SK-N-SH (cell line): ENCODE data around the gene TYW1. TPM values are rescaled to one million over a fixed set of nuclear protein-coding genes. Genes with fewer than 3 reads are reported as not detected.
"Not testable (repeated sequence)": the region's sequence is repeated elsewhere in the genome, so short reads cannot be mapped to it uniquely, and the experiment has no call there.

ENCODE experiments used
- CTCF ChIA-PET: fragments of 300-600, 350-600 bp; formaldehyde crosslinking; extraction: SDS; loops from one replicate; lab custom pipeline; 2021; lab: Yijun Ruan, JAX
- POLR2A ChIA-PET: fragments of 350-600 bp; sonication (Branson Sonifier 250); formaldehyde crosslinking; extraction: SDS; loops from one replicate; lab custom pipeline; 2020; ENCODE audit warnings: antibody characterized with exemption, inconsistent platforms; lab: Yijun Ruan, JAX
- DNase-seq: peaks from one replicate; pipeline ENCODE4 v3.0.0; 2012
- H2AFZ ChIP-seq: fragments of 200-600 bp; sonication (generic); 2 replicates; pipeline ENCODE4 v1.8.1; 2016; ENCODE audit warnings: antibody characterized with exemption, mild to moderate bottlenecking, low read depth
- H3F3A ChIP-seq: fragments of 200-600 bp; sonication (generic); replicated peaks from 2 replicates; pipeline ENCODE3; 2016; ENCODE audit warnings: antibody characterized with exemption, mild to moderate bottlenecking; ENCODE audit not compliant: insufficient read depth
- H3K27ac ChIP-seq, 2 experiments: fragments of 200-500 bp in 1 of 2; fragments of 200-600 bp in 1 of 2; sonication (Bioruptor generic) in 1 of 2; sonication (generic), shearing (Covaris generic) in 1 of 2; 2 replicates each; pipeline versions ENCODE4 v1.5.1 to v1.6.1; 2014 to 2016; ENCODE audit warnings: low read depth in 2 of 2, inconsistent platforms in 1 of 2, low read length in 1 of 2, mild to moderate bottlenecking in 1 of 2, mixed read lengths in 1 of 2
- H3K27me3 ChIP-seq: fragments of 200-600 bp; sonication (generic), shearing (Covaris generic); 2 replicates; pipeline ENCODE4 v1.6.1; 2016; ENCODE audit warnings: mixed run types; ENCODE audit not compliant: insufficient read depth
- H3K36me3 ChIP-seq, 2 experiments: fragments of 200-500 bp in 1 of 2; fragments of 200-600 bp in 1 of 2; sonication (Bioruptor generic) in 1 of 2; sonication (generic) in 1 of 2; replicated peaks in 1 of 2; 2 replicates each; pipeline versions ENCODE3 to v1.5.1; 2014 to 2016; ENCODE audit warnings: low read length in 1 of 2, mild to moderate bottlenecking in 1 of 2; ENCODE audit not compliant: insufficient read depth in 2 of 2, control insufficient read depth in 1 of 2
- H3K4me1 ChIP-seq, 2 experiments: fragments of 200-500 bp in 1 of 2; fragments of 200-600 bp in 1 of 2; sonication (Bioruptor generic) in 1 of 2; sonication (generic), shearing (Covaris generic) in 1 of 2; 2 replicates each; pipeline versions ENCODE4 v1.5.1 to v1.6.1; 2014 to 2016; ENCODE audit warnings: low read depth in 1 of 2, low read length in 1 of 2, mixed run types in 1 of 2; ENCODE audit not compliant: insufficient read depth in 2 of 2, control insufficient read depth in 1 of 2
- H3K4me2 ChIP-seq: fragments of 200-600 bp; sonication (generic), shearing (Covaris generic); 2 replicates; pipeline ENCODE4 v1.6.1; 2017; ENCODE audit warnings: mixed run types
- H3K4me3 ChIP-seq, 2 experiments: fragments of 200-500 bp in 1 of 2; fragments of 200-600 bp in 1 of 2; sonication (Bioruptor generic) in 1 of 2; sonication (generic), shearing (Covaris generic) in 1 of 2; 2 replicates each; pipeline versions ENCODE4 v1.5.1 to v1.8.1; 2014 to 2016; ENCODE audit warnings: low read depth in 2 of 2, inconsistent platforms in 1 of 2, low read length in 1 of 2, mild to moderate bottlenecking in 1 of 2, mixed read lengths in 1 of 2, moderate library complexity in 1 of 2
- H3K79me2 ChIP-seq: fragments of 200-600 bp; sonication (generic); 2 replicates; pipeline ENCODE4 v1.8.1; 2017; ENCODE audit warnings: mild to moderate bottlenecking; ENCODE audit not compliant: insufficient read depth
- H3K9ac ChIP-seq: fragments of 200-600 bp; sonication (generic); 2 replicates; pipeline ENCODE4 v1.6.1; 2017; ENCODE audit warnings: mixed run types
- H3K9me2 ChIP-seq: fragments of 200-600 bp; sonication (generic); 2 replicates; pipeline ENCODE4 v1.6.1; 2017; ENCODE audit warnings: mixed run types
- H3K9me3 ChIP-seq: fragments of 200-600 bp; sonication (generic); 2 replicates; pipeline ENCODE4 v1.6.1; 2017; ENCODE audit warnings: mixed run types, mild to moderate bottlenecking, moderate library complexity
- H4K20me1 ChIP-seq: fragments of 200-600 bp; sonication (generic); 2 replicates; pipeline ENCODE4 v1.6.1; 2017; ENCODE audit warnings: mild to moderate bottlenecking, mixed run types; ENCODE audit not compliant: insufficient read depth
- FOSL2 ChIP-seq: IDR thresholded peaks from 2 replicates; pipeline ENCODE4 v1.4.0; 2012; ENCODE audit warnings: low read depth, mild to moderate bottlenecking, moderate library complexity, borderline replicate concordance
- JUND ChIP-seq: IDR thresholded peaks from 2 replicates; pipeline ENCODE4 v1.4.0; 2012
- WGBS: methylation state at CpG from one replicate; pipeline ENCODE4 v1.1.6; 2017; ENCODE audit warnings: low lambda C conversion rate; 5-methylcytosine and 5-hydroxymethylcytosine counted together
- polyA plus RNA-seq, 3 experiments: library from polyadenylated mRNA; depleted of rRNA; stranded (reverse); fragments of >200 nt; gene quantifications; 2 replicates each; pipeline ENCODE4 v1.2.3, GENCODE V29; 2012

TYW1 gene
- polyA plus RNA-seq, 1 of the 3 experiments (the other 2 are of a cell fraction), result 15.0 TPM

DNA sequence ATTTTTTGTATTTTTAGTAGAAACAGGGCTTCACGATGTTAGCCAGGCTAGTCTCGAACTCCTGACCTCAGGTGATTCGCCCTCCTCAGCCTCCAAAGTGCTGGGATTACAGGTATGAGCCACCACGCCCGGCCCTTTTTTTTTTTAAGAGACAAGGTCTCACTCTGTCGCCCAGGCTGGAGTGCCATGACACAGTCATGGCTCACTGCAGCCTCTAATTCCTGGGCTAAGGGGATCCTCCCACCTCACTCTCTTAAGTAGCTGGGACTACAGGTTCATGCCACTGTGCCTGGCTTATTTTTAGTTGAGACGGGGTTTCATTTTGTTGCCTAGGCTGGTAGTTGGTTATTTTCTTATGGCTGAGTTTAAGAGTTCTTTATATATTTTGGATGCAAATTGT, 216.4 kb downstream of the TYW1 start:
- H4K20me1 ChIP-seq, H3K9me3 ChIP-seq, H3K4me1 ChIP-seq, H3K9ac ChIP-seq, H2AFZ ChIP-seq, H3K9me2 ChIP-seq, H3F3A ChIP-seq, DNase-seq, H3K27ac ChIP-seq, H3K4me3 ChIP-seq, H3K27me3 ChIP-seq, H3K4me2 ChIP-seq, POLR2A ChIA-PET, H3K79me2 ChIP-seq, CTCF ChIA-PET: not testable (repeated sequence)
- peaks cover 0 to 18% of the 10 kb centered on the region in 2 experiments for H3K36me3 ChIP-seq
- 93% methylated on average over 7 of the region's 7 CpGs for WGBS

DNA sequence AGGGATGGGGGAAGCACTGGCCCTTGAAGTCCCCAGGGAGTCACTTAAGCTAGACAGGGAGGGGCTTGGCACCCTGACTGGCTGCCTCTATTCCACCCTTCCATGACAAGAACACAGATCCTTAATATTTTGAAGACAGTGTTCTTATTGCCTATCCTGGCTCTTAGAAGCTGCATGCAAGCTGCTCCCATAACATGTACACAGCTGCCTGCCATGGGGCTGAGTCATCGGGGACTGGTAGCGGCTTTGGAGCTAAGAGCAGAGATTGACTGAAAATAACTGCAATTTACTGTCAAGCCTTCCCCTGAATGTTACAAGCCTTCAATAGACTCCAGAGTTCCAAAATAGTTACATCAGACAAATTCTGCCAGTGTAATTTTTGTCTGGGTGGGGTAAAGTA, 226.9 kb downstream of the TYW1 start:
- H3K4me2 ChIP-seq, H3K4me1 ChIP-seq: not testable (repeated sequence)
- WGBS, result 69% methylated on average over 2 of the region's 2 CpGs

DNA sequence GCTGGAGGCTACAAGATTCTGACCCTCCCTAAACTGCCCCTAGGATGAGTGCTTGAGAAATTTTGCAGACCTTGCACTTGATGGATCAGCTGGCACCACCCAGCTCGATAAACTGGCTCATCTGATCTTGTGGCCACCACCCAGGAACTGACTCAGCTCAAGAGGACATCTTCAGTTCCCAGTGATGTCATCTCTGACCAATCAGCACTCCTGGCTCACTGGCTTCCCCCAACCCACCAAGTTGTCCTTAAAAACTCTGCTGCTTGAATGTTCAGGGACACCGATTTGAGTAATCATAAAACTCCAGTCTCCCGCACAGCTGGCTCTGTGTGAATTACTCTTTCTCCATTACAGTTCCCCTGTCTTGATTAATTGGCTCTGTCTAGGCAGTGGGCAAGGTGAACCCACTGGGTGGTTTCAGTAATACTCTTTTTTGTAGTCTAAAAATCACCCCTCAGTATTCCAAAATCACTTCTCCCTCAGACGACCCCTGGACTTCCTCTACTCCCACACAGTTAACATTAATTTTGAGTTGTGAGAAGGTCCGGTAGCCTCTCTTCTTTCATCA, 229.8 kb downstream of the TYW1 start:
- H3K4me3 ChIP-seq, H4K20me1 ChIP-seq, CTCF ChIA-PET, H3F3A ChIP-seq, H3K79me2 ChIP-seq, H3K9me3 ChIP-seq, DNase-seq, POLR2A ChIA-PET, H3K9ac ChIP-seq, H3K4me1 ChIP-seq, H2AFZ ChIP-seq, H3K9me2 ChIP-seq, H3K27me3 ChIP-seq: not testable (repeated sequence)
- 70% methylated on average over 5 of the region's 5 CpGs for WGBS
- peak overlapping the region in 1 of 2 experiments; percentile 33; a peak in 1 of 4 replicates for H3K27ac ChIP-seq
- peaks cover 0 to 24% of the 10 kb centered on the region in 2 experiments for H3K36me3 ChIP-seq
- 0 out of 2 replicates have a peak overlapping the region, but pooled peaks have one; percentile 16 for H3K4me2 ChIP-seq

More for the DNA sequence above, 226.9 kb downstream of the TYW1 start:
- H3K9me3 ChIP-seq, CTCF ChIA-PET, H3K27me3 ChIP-seq, H3F3A ChIP-seq, POLR2A ChIA-PET, H2AFZ ChIP-seq, H3K27ac ChIP-seq, H3K9ac ChIP-seq, H4K20me1 ChIP-seq, H3K79me2 ChIP-seq, H3K9me2 ChIP-seq, DNase-seq, H3K4me3 ChIP-seq: not testable (repeated sequence)
- H3K36me3 ChIP-seq, result peaks cover 0 to 24% of the 10 kb centered on the region in 2 experiments
- peak; percentile 61; the same call in 1 of the 2 replicates for TF ChIP-seq FOSL2
- TF ChIP-seq JUND, result peak; percentile 59

DNA sequence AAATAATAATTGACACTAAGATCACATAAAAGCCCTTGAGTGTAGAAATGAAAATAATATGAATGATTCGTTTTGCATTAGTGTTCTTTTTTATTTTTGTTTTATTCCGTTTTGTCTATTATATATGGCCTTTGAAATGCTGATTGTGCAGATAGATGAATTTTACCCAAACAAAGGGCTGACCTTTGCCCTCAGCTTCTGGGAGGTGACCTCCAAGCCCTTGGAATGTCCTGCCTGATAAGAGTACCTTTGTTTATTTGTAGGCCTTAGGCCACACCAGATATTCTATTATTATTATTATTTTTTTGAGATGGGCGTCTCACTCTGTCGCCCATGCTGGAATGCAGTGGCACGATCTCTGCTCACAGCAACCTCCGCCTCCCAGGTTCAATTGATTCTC, 230.3 kb downstream of the TYW1 start:
- H3K9me3 ChIP-seq, CTCF ChIA-PET, DNase-seq, H4K20me1 ChIP-seq, H3F3A ChIP-seq, H3K9me2 ChIP-seq, H3K9ac ChIP-seq, H3K4me3 ChIP-seq, H2AFZ ChIP-seq, H3K79me2 ChIP-seq, H3K27me3 ChIP-seq, H3K4me1 ChIP-seq, H3K4me2 ChIP-seq, POLR2A ChIA-PET: not testable (repeated sequence)
- WGBS, result 91% methylated on average over 6 of the region's 6 CpGs
- Histone ChIP-seq H3K36me3 (peaks cover 0 to 18% of the 10 kb centered on the region in 2 experiments), H3K27ac (peak overlapping the region in 1 of 2 experiments; percentile 33; a peak in 1 of 4 replicates)

DNA sequence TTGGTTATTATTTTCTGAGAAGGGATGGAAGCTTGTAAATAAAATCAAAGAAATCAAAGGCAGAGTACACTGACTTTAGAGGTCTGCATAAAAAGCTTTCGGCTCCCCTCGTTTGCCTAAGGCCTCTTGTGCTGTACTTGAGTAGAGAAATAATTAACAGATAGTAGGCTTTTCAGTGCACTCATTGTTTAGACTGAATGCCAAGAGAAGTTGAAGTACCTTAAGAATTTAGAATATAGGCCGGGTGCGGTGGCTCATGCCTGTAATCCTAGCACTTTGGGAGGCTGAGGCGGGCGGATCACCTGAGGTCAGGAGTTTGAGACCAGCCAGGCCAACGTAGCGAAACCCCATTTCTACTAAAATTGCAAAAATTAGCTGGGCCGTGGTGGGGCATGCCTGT, 232.4 kb downstream of the TYW1 start:
- not testable (repeated sequence) for H4K20me1 ChIP-seq

DNA sequence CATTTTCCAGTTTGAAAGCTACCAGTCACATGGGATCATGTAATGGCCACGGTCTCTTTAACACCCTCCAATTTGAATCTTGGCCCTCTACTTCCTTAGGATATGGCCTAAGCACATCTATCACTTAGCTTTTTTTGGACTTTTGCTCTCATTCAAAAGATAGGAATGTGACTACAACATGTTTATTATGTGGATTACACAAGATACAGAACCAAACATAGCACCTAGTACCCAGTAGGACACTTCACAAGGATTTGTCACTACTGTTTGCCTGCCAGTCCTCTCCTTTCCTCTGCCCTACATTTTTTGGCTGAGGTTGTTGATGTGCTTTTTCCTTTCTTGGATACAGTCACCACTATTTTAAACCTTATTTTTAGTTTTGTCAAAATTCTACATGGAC, 233.4 kb downstream of the TYW1 start:
- DNase-seq, H4K20me1 ChIP-seq, H3F3A ChIP-seq, H3K79me2 ChIP-seq, H3K9ac ChIP-seq, H3K4me3 ChIP-seq, H3K27me3 ChIP-seq, H3K36me3 ChIP-seq, POLR2A ChIA-PET, CTCF ChIA-PET, H3K27ac ChIP-seq, H3K9me2 ChIP-seq, H2AFZ ChIP-seq, H3K4me2 ChIP-seq, H3K9me3 ChIP-seq, H3K4me1 ChIP-seq: not testable (repeated sequence)
- WGBS, result 96% methylated on average over 1 of the region's 1 CpG

More for the DNA sequence above, 232.4 kb downstream of the TYW1 start:
- H3K4me3 ChIP-seq, H3K4me2 ChIP-seq, DNase-seq, H2AFZ ChIP-seq, H3K4me1 ChIP-seq, H3K9me2 ChIP-seq, CTCF ChIA-PET, H3K27me3 ChIP-seq, H3K9me3 ChIP-seq, H3F3A ChIP-seq, POLR2A ChIA-PET, H3K9ac ChIP-seq, H3K27ac ChIP-seq, H3K79me2 ChIP-seq: not testable (repeated sequence)
- H3K36me3 ChIP-seq, result peaks cover 0 to 12% of the 10 kb centered on the region in 2 experiments
- 90% methylated on average over 9 of the region's 9 CpGs for WGBS
